AG09319 (cell line): Measurements from ENCODE around the gene ARMC9.

ENCODE experiments used
- DNase-seq: peaks from one replicate; pipeline ENCODE4 v3.0.0-alpha.2; 2010; ENCODE audit warnings: low read depth; ENCODE audit errors: extremely low read depth
- TF ChIP-seq, protein P1 (sequence below): IDR thresholded peaks from 2 replicates; pipeline ENCODE4 v1.5.1; 2011; ENCODE audit warnings: low read depth, mild to moderate bottlenecking, inconsistent platforms, low read length, moderate library complexity

The ARMC9 gene, protein sequence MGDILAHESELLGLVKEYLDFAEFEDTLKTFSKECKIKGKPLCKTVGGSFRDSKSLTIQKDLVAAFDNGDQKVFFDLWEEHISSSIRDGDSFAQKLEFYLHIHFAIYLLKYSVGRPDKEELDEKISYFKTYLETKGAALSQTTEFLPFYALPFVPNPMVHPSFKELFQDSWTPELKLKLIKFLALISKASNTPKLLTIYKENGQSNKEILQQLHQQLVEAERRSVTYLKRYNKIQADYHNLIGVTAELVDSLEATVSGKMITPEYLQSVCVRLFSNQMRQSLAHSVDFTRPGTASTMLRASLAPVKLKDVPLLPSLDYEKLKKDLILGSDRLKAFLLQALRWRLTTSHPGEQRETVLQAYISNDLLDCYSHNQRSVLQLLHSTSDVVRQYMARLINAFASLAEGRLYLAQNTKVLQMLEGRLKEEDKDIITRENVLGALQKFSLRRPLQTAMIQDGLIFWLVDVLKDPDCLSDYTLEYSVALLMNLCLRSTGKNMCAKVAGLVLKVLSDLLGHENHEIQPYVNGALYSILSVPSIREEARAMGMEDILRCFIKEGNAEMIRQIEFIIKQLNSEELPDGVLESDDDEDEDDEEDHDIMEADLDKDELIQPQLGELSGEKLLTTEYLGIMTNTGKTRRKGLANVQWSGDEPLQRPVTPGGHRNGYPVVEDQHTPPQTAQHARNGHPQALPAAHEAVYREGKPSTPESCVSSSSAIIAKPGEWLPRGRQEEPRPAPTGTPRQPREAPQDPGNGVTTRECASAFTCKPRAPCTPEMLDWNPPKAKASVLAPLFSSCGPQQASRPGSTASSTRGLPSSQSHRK

DNA sequence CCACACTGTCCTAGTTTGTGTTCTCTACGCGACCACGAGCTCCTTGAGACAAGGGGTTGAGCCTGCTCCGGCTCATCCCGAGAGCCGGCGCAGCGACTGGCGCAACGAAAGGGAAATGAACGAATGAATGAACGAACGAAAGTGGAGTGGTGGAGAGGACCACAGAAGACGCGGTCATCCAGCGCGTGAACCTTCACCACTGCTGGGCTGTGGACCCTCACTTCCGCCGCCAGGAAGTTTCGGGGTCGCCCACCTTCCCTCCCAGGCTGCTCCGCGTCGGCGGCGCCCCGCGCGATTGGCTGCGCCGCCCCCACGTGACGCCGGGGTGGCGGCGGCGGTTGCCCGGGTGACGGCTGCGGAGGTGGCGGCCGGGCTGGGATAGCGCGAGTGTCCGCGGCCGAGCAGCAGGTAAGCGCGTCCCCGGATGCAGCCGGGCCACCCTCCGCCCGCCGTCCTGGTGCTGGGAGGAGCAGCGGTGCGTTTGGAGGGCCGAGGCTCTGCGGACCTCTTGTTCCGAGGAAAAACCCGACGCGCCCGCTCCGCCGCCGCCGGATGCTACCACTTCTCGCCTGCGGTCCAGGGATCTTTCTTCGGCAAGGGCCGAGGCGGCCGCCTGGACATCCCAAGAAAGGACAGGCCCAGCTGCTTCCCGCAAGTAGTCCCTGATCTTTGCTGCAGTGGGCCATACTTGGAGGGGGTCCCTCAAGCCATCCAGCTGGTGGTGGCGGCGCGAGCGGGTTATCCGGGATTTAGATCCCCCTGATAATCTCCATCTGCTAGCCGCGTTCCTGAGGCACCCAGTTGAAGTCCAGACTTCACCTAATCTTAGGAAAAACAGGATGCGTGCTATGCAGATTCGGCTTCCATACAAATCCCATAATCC is at the start of gene ARMC9:
Gene ARMC9 (plus strand): TSS at position 341 of the 883 bp plus-strand sequence. CDS start 7,608 bp downstream, outside the sequence.
- no peak for DNase-seq
- TF ChIP-seq, protein P1, sequence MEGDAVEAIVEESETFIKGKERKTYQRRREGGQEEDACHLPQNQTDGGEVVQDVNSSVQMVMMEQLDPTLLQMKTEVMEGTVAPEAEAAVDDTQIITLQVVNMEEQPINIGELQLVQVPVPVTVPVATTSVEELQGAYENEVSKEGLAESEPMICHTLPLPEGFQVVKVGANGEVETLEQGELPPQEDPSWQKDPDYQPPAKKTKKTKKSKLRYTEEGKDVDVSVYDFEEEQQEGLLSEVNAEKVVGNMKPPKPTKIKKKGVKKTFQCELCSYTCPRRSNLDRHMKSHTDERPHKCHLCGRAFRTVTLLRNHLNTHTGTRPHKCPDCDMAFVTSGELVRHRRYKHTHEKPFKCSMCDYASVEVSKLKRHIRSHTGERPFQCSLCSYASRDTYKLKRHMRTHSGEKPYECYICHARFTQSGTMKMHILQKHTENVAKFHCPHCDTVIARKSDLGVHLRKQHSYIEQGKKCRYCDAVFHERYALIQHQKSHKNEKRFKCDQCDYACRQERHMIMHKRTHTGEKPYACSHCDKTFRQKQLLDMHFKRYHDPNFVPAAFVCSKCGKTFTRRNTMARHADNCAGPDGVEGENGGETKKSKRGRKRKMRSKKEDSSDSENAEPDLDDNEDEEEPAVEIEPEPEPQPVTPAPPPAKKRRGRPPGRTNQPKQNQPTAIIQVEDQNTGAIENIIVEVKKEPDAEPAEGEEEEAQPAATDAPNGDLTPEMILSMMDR: no peak

DNA sequence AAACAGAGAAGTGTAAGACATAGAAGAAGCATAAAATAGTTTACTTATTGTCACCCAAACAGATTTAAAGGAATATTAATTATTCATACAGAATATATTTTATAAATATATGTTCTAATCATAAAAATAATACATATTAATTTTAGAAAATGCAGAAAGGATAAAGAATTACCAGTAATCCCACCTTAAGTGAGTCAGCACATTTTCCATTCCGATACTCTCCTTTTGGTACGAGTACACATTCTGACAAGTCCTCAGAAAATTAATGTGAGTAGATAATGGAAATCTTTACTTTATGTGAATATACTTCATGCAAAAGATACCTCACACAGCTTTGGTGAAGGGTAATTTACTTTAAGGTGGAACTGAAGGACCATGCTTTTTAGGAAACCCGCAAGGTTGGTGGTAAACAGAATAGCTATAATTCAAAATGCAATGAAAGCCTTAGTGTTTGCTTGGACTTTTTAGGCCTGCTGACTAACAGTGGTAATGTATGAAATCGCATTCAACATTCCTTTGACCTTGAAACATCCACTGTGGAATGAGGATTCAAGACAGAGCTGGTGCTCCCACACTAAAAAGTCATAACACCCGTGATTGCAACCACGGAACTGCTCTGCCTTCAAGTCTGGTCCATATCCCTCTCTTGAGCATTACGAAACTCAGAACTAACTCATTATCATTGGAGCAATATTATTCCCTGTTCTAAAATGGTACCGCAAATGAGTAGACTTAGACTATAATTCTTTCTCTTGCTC is 45.5 kb upstream of the ARMC9 start:
- no peak for DNase-seq
- TF ChIP-seq, protein P1: no peak

DNA sequence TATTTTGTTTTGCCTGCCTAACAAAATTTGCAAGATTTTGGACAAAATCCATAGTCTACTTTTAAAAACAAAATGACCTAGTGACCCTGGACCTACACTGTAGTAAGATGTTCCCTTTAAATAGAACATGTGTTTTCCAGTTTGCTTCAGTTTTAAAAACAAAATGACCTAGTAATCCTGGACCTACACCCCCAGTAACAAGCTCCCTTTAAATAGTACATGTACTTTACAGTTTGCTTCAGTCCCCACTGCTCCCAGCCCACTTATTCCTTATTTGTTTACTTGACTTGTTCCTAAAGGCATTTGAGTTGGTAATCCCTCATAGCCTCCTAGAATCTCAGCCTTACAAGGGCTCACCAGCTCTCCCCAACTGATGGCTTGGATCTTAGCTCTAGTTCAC is 39.1 kb upstream of the ARMC9 start:
- DNase-seq: no peak
- TF ChIP-seq, protein P1: no peak

DNA sequence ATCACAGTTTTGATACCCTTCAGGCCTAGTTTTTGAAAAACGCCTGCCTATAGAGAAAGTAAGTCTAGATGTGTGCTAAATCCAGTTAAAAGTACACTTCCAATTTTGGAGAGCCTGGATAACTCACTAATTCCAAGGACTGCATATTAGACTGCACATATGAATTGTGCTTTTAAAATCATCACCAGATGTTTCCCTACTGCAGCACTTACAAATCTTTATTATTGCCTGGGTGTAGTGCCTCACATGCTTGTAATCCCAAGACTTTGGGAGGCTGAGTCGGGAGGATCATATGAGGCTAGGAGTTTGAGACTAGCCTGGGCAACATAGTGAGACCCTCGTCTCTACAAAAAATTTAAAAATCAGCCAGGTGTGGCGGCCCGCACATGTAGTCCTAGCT is 37.7 kb upstream of the ARMC9 start:
- no peak for DNase-seq
- TF ChIP-seq, protein P1: no peak

DNA sequence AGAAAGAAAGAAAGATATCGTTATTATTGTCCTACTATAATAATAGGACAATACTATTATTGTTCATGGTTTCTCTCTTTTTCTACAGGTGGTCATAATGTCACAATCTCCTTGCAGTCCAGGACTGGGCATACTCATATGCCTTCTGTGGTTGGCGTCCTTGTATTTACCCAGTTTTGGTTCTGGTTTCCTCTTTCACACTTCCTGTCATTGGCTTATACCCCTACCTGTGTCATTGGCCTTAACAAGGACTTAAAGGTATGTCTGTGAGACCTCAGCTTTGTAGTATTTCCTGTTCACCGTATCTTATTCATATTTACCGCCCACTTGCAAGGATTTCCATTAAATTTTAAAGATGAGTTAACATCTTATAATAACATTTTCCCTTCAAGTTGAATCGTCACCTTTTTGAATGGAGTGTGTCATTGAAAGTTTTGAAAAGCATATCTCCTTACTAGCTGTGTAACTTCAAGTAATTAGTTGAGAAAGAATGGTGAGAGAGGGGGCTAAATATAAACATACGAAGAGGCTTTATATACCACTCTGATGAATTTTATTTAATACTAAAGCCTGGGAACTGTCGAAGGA is 37.1 kb upstream of the ARMC9 start:
- no peak for DNase-seq
- TF ChIP-seq, protein P1: no peak

DNA sequence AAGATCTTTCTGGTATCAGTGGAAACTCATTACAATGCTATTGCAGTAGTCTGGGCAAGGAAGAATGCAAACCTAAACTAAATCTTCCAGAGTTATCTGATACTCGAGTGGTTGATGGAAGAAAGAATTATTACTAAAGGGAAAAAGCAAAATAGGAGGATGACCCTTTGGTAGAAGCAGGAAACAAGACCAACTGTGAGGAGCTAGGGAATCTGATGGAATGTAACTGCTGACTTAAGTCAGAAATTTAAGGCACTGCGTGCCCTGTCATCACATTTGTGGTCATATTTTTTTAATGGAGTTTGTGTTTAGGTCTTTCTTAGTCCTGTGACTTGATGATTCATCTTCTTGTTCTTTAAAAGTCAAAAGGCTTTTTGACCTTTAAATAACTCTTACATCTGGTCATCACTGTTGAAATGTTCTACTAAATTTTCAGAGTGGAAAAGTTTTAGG is 36.5 kb upstream of the ARMC9 start:
- peak; percentile 96 for DNase-seq
- TF ChIP-seq, protein P1: no peak
